Endodermal cell (in vitro differentiated cells): ENCODE measurements around the gene ACACA. TPM values are rescaled to one million over a fixed set of nuclear protein-coding genes. Genes with fewer than 3 reads are reported as not detected.

Source experiments
- DNase-seq: peaks from one replicate; pipeline ENCODE4 v3.0.0-alpha.2; 2017
- H3K27ac ChIP-seq: 2 replicates; pipeline ENCODE4 v1.5.1; 2013; ENCODE audit warnings: mild to moderate bottlenecking, low read depth, low read length, moderate library complexity
- H3K27me3 ChIP-seq: 2 replicates; pipeline ENCODE4 v1.6.1; 2013; ENCODE audit warnings: mild to moderate bottlenecking, low read length, moderate library complexity; ENCODE audit not compliant: insufficient read depth, control insufficient read depth, poor library complexity, severe bottlenecking
- H3K36me3 ChIP-seq: 2 replicates; pipeline ENCODE4 v1.7.0; 2013; ENCODE audit warnings: mild to moderate bottlenecking, low read length, moderate library complexity; ENCODE audit not compliant: control insufficient read depth, insufficient read depth
- H3K4me1 ChIP-seq: one replicate; pipeline ENCODE4 v1.7.0; 2013; ENCODE audit warnings: low read length; ENCODE audit not compliant: control insufficient read depth, insufficient read depth
- H3K4me3 ChIP-seq: 2 replicates; pipeline ENCODE4 v1.5.1; 2013; ENCODE audit warnings: mild to moderate bottlenecking, low read length, moderate library complexity
- H3K9ac ChIP-seq: 2 replicates; pipeline ENCODE4 v1.6.1; 2013; ENCODE audit warnings: mild to moderate bottlenecking, low read length, moderate library complexity; ENCODE audit not compliant: poor library complexity, severe bottlenecking; ENCODE audit errors: extremely low read depth
- H3K9me3 ChIP-seq: 2 replicates; pipeline ENCODE4 v1.6.1; 2013; ENCODE audit warnings: mild to moderate bottlenecking, low read length, moderate library complexity; ENCODE audit not compliant: control insufficient read depth
- H3K27ac Mint-ChIP-seq: 2 replicates; pipeline ENCODE4 v1.8.0; 2020; ENCODE audit warnings: mixed read lengths
- H3K27me3 Mint-ChIP-seq: 2 replicates; pipeline ENCODE4 v1.8.0; 2021; ENCODE audit warnings: mild to moderate bottlenecking, mixed read lengths; ENCODE audit not compliant: insufficient read depth
- H3K36me3 Mint-ChIP-seq: 2 replicates; pipeline ENCODE4 v1.8.0; 2020; ENCODE audit warnings: low read depth, mixed read lengths
- H3K4me1 Mint-ChIP-seq: 2 replicates; pipeline ENCODE4 v1.8.0; 2020; ENCODE audit warnings: mixed read lengths
- H3K4me3 Mint-ChIP-seq: 2 replicates; pipeline ENCODE4 v1.8.0; 2020; ENCODE audit warnings: mild to moderate bottlenecking, moderate library complexity, mixed read lengths
- H3K9me3 Mint-ChIP-seq: 2 replicates; pipeline ENCODE4 v1.8.0; 2020; ENCODE audit warnings: mild to moderate bottlenecking, mixed read lengths
- WGBS, 2 experiments: methylation state at CpG; one replicate each; pipeline versions ENCODE4 v1.1.5 to v1.1.7; 2013; ENCODE audit warnings: missing lambda C conversion rate in 2 of 2, mixed read lengths in 1 of 2; ENCODE audit not compliant: insufficient coverage in 1 of 2, insufficient read length in 1 of 2; 5-methylcytosine and 5-hydroxymethylcytosine counted together
- total RNA-seq, 2 donors: library from RNA; stranded (reverse); fragmentation: NEBNext Ultra II Directional in 1 of 2; extraction: Animal tissue kit (Norgen Biotek cat#: 25700) in 1 of 2; gene quantifications; 2 replicates in 1 of 2; 3 replicates in 1 of 2; pipeline ENCODE4 v1.2.1, GENCODE V29; 2021
- TF ChIP-seq, protein P1 (sequence below): fragments of 200-600 bp; sonication (generic); conservative IDR thresholded peaks from 2 replicates; pipeline ENCODE4 v1.5.0; 2021; ENCODE audit warnings: antibody characterized with exemption, mild to moderate bottlenecking

The ACACA gene
- total RNA-seq, 2 donors from 2014 or later, result 66.7 to 68.6 TPM

DNA sequence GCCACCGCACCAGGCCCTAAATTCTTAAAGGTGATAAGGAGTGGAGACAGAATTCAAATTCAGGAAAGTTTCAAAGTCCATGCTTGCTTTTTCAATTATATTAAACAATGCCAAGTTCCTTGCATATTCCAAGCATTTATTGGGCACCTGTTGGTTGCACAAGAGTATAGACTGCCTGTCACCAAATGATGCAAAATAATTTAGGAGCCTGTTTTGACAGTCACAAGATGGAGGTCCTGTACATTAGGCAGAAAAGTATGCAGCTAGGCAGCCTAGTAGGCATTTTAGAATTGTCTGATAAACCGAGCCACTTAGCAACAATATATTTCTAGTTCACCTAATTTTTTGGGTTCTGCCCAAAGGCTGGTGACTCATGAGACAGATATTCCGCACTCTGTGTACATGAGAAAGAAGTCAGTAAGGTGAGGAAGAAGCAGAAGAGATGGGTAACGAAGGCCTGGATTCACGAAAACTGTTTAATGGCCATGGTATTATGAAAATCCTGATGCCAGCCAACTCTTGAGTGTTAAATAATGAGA is 7.3 kb downstream of the ACACA start:
- WGBS, 2 experiments, result 93 to 98% methylated on average over 5 of the region's 5 CpGs
- no peaks in the 10 kb centered on the region for H3K4me1 Mint-ChIP-seq
- TF ChIP-seq, protein P1, sequence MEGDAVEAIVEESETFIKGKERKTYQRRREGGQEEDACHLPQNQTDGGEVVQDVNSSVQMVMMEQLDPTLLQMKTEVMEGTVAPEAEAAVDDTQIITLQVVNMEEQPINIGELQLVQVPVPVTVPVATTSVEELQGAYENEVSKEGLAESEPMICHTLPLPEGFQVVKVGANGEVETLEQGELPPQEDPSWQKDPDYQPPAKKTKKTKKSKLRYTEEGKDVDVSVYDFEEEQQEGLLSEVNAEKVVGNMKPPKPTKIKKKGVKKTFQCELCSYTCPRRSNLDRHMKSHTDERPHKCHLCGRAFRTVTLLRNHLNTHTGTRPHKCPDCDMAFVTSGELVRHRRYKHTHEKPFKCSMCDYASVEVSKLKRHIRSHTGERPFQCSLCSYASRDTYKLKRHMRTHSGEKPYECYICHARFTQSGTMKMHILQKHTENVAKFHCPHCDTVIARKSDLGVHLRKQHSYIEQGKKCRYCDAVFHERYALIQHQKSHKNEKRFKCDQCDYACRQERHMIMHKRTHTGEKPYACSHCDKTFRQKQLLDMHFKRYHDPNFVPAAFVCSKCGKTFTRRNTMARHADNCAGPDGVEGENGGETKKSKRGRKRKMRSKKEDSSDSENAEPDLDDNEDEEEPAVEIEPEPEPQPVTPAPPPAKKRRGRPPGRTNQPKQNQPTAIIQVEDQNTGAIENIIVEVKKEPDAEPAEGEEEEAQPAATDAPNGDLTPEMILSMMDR, result no peak
- H3K4me3 ChIP-seq, result no peak overlapping the region
- no peaks in the 10 kb centered on the region for H3K9me3 Mint-ChIP-seq
- no peaks in the 10 kb centered on the region for H3K9me3 ChIP-seq
- H3K27ac Mint-ChIP-seq, result no peak overlapping the region
- H3K9ac ChIP-seq, result no peak overlapping the region
- H3K4me1 ChIP-seq, result no peaks in the 10 kb centered on the region
- no peaks in the 10 kb centered on the region for H3K36me3 ChIP-seq
- H3K36me3 Mint-ChIP-seq, result peaks cover 3% of the 10 kb centered on the region
- H3K27me3 ChIP-seq, result no peaks in the 10 kb centered on the region
- H3K27ac ChIP-seq, result no peak overlapping the region
- no peaks in the 10 kb centered on the region for H3K27me3 Mint-ChIP-seq
- H3K4me3 Mint-ChIP-seq, result no peak overlapping the region
- no peak for DNase-seq

DNA sequence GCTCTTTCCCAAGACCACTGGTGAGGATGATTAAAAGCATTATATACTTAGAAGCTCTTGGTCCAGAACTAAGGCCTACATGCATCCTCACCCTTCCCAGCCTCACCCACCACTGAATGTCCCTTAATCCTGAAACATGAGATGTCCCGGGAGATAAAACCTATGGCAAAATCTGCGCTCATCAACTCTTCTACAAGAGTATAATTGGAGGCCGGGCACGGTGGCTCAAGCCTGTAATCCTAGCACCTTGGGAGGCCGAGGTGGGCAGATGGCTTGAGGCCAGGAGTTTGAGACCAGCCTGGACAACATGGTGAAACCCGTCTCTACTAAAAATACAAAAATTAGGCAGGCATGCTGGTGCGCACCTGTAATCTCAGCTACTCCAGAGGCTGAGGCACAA is 13.3 kb downstream of the ACACA start:
- peaks cover 3% of the 10 kb centered on the region for H3K4me1 ChIP-seq
- Mint-ChIP-seq H3K27me3 (no peaks in the 10 kb centered on the region), H3K4me3 (no peak overlapping the region), H3K27ac (no peak overlapping the region), H3K36me3 (no peaks in the 10 kb centered on the region), H3K9me3 (no peaks in the 10 kb centered on the region), H3K4me1 (peaks cover 5% of the 10 kb centered on the region)
- H3K27ac ChIP-seq, result no peak overlapping the region
- DNase-seq, result no peak
- 94% methylated on average over 5 to 7 of the region's 7 CpGs for WGBS, 2 experiments
- H3K4me3 ChIP-seq, result no peak overlapping the region
- H3K27me3 ChIP-seq, result no peaks in the 10 kb centered on the region
- H3K9ac ChIP-seq, result no peak overlapping the region
- H3K36me3 ChIP-seq, result no peaks in the 10 kb centered on the region
- TF ChIP-seq, protein P1, result no peak
- H3K9me3 ChIP-seq, result no peaks in the 10 kb centered on the region

DNA sequence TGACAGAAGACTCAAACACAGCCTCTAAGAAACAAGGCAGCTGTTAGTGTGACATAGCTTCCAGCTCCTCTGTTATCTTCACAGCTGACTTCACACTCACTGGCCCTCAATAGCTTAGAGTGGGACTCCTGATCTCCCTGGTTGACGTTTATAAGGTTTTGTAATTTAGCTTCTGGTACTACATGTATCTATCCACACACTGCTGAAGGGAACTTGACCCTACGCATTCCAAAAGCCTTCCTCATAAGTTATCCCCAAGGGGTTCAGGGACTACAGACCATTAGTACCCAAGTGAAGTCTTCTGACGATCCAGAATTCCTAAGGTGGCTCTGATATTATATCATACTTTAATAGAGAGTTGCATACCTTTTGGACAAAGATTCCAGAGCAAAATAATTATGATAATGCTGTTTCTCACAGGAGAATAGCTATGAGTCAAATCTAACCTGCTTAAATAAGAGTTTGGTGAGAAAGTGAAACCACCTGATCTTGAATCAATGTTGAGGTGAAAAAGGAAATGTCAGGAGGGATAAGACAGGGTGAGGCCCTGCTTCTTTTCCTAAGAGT is 14.5 kb downstream of the ACACA start:
- Histone ChIP-seq H3K4me1 (peaks cover 3% of the 10 kb centered on the region), H3K9ac (no peak overlapping the region), H3K27me3 (no peaks in the 10 kb centered on the region), H3K4me3 (no peak overlapping the region), H3K27ac (no peak overlapping the region), H3K9me3 (no peaks in the 10 kb centered on the region), H3K36me3 (no peaks in the 10 kb centered on the region)
- no peaks in the 10 kb centered on the region for H3K36me3 Mint-ChIP-seq
- H3K9me3 Mint-ChIP-seq, result no peaks in the 10 kb centered on the region
- WGBS, 2 experiments, result 92 to 100% methylated on average over 2 to 3 of the region's 3 CpGs
- TF ChIP-seq, protein P1, result no peak
- DNase-seq, result no peak
- H3K27me3 Mint-ChIP-seq, result no peaks in the 10 kb centered on the region
- H3K4me3 Mint-ChIP-seq, result no peak overlapping the region
- peaks cover 5% of the 10 kb centered on the region for H3K4me1 Mint-ChIP-seq
- no peak overlapping the region for H3K27ac Mint-ChIP-seq
